ENCODE data around the gene LRSAM1.

The LRSAM1 gene

GRCh38 chr9:127548352-127548881 is 97.1 kb downstream of the LRSAM1 start:
- DNase-seq (ENCODE audit: low read depth in 1 of 2, low spot score in 1 of 2): no peak

- DNase-seq (ENCODE audit: low read depth in 1 of 2, low spot score in 1 of 2): no peak
Observed at GRCh38 chr9:127549218-127549617, 97.9 kb downstream of the LRSAM1 start.

DNA sequence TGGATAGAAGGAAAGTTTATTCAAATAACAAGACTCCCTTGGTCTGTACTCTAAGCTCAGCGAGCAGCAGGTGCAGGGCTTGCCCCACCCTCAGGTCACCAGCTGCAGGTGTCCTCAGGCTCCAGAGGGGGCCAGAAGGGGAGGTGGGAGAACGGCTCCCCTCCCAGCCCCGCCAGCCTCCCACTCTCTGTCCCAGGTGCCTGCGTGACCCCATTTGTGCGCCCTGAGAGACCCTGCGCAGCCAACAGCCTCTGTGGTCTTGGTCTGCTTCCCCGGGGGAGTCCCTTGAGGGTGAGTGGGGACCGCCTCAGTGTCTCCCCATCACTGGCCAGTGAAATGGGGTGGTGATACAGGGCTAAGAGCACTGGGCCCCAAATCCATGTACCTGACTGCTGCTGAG is 98.4 kb downstream of the LRSAM1 start:
- DNase-seq (ENCODE audit: low read depth in 1 of 2, low spot score in 1 of 2): no peak

DNA sequence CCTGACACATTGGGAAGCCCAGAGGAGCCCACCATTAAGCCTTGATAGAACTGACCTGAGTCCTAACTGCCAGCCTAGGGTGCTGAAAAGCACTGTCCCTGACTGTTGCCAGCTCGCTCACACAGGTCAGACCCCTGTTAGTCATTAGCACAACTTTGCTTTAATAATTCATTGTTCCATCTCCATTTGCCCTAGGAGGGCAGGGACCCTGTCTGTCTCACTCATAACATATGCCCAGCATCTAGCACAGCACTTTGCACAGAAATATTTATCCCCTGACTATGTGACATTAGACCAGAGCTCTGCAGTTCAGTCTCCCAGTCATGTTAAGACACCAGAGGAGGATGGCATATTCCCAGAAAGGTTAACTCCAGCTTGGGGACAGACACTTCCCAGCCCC is 99.0 kb downstream of the LRSAM1 start:
- DNase-seq (ENCODE audit: low read depth in 1 of 2, low spot score in 1 of 2): no peak

DNA sequence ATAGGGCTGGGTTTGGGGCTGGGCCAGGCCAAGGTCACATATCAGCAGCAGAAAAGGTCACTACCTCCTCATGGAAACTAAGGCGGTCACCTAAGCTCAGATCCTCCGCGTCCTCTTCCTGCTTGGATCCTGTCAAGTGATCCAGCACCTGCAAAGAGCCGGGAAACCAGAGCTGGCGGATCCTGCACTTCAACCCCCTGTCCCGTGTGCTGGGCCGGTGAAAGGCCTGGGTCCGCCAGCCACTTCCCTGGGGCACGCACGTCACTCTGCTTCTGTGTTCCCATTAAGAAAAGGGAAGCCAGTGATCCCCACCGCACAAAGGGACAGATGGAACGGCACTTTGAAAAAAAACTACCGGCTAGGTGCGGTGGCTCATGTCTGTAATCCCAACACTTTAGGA is 99.4 kb downstream of the LRSAM1 start:
- no peak for DNase-seq (ENCODE audit: low read depth in 1 of 2, low spot score in 1 of 2)

Measured in activated CD4-positive, alpha-beta T cell treated with anti-CD3 and anti-CD28 coated beads, Interleukin-2, amount 50 U/mL, for 24 hours (primary cell).